Measurements from ENCODE around the gene STAP2. TPM values are rescaled to one million over a fixed set of nuclear protein-coding genes. Genes with fewer than 3 reads are reported as not detected.

The STAP2 gene
- total and polyA plus RNA-seq, 12 donors = 0.56 to 9.1 (median 2.1) TPM

GRCh38 chr19:4313847-4314490 lies 24.7 kb downstream of the STAP2 start:
- WGBS, 2 donors = 41 to 57% methylated on average over 12 of the region's 12 CpGs
- no peaks in the 10 kb centered on the region for H3K9me3 ChIP-seq
- H3K4me1 ChIP-seq = peaks cover 0 to 13% (median 0%) of the 10 kb centered on the region in 9 donors
- H3K4me3 ChIP-seq = peak overlapping the region in 2 of 10 donors; percentile 10 to 14
- intact Hi-C loops (cut with DNase I) = no loop called here
- H3K27ac ChIP-seq = peak overlapping the region in 1 of 10 donors; percentile 50
- H3K36me3 ChIP-seq = no peaks in the 10 kb centered on the region
- H3K27me3 ChIP-seq = peaks cover 0 to 21% (median 0%) of the 10 kb centered on the region in 7 donors
- ATAC-seq (peak in 2 of 8 donors; percentile 19 to 31), DNase-seq (no peak)
- no peak for TF ChIP-seq CTCF (IDR thresholded peaks at IDR 0.05)

DNA sequence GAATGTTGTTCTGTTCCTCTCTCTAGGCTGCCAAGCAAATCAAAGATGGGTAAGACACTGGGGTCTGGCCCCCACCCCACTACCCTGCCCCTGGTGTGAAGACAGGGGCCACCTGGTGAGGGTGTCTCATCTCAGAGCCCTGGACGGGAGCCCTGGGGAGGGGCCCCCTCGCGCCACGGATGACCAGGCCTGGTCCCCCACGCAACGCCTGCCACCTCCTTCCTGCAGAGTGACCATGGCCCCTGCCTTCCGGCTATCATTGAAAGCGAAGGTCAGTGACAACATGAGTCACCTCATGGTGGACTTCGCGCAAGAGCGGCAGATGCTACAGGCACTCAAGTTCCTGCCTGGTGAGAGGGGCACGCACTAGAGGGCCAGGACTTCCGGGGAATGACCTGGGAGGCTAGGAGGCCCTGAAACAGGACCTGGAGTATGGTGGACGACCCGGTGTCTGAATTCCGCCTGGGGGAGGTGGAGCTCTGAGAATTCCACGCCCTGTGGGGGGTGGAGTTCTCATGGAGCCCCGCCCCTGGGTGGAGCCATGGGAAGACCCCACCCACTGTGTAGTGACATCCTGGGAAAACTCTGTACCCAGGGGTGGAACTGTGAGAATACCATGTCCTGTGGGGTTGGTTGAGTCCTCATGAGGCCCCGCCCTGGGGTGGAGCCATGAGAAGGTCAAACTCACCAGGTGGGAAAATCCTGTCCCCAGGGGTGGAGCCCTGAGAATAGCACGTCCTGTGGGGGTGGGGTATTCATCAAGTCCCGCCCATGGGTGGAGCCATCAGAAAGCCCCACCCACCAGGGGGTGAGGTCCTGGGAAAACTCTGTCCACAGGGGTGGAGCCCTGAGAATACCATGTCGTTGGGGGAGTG lies 28.1 kb downstream of the STAP2 start:
- no peaks in the 10 kb centered on the region for H3K9me3 ChIP-seq
- ATAC-seq (peak in 2 of 8 donors; percentile 13 to 38), DNase-seq (no peak)
- no peaks in the 10 kb centered on the region for H3K36me3 ChIP-seq
- WGBS, 2 donors = 87 to 90% methylated on average over 22 of the region's 22 CpGs
- no peak overlapping the region for H3K4me3 ChIP-seq
- no peak overlapping the region for H3K27ac ChIP-seq
- peaks cover 0 to 6% (median 3%) of the 10 kb centered on the region in 7 donors for H3K27me3 ChIP-seq
- intact Hi-C loops (cut with DNase I) = no loop called here
- peaks cover 0 to 13% (median 0%) of the 10 kb centered on the region in 9 donors for H3K4me1 ChIP-seq
- no peak for TF ChIP-seq CTCF (IDR thresholded peaks at IDR 0.05)

DNA sequence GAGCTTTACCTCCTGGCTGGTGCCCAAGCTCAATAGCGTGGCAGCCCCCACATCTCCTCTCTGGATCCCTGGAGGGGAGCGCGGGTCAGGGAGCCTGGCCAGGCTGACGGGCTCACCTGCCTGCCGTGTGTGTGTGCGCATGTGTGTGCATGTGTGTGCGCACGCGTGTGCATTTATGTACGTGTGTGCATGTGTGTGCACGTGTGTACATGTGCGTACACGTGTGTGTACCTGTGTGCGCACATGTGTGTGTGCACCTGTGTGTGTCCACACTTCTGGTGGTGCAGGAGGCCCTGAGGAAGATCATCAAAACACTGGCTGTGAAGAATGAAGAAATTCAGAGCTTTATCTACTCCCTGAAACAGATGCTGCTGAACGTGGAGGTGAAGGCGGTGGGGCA lies 33.0 kb downstream of the STAP2 start:
- no peak overlapping the region for H3K27ac ChIP-seq
- no peak for DNase-seq
- H3K4me1 ChIP-seq = peaks cover 0 to 6% (median 0%) of the 10 kb centered on the region in 9 donors
- 82% methylated on average over 16 of the region's 16 CpGs for WGBS, 2 donors
- H3K4me3 ChIP-seq = no peak overlapping the region
- no peak for TF ChIP-seq CTCF (IDR thresholded peaks at IDR 0.05)
- no peaks in the 10 kb centered on the region for H3K9me3 ChIP-seq
- peaks cover 0 to 30% (median 23%) of the 10 kb centered on the region in 7 donors for H3K27me3 ChIP-seq
- no peaks in the 10 kb centered on the region for H3K36me3 ChIP-seq
- intact Hi-C loops (cut with DNase I) = no loop called here
- ATAC-seq = no peak

GRCh38 chr19:4305257-4305612 lies 33.4 kb downstream of the STAP2 start:
- ATAC-seq = no peak
- 67 to 71% methylated on average over 7 of the region's 7 CpGs for WGBS, 2 donors
- no peaks in the 10 kb centered on the region for H3K36me3 ChIP-seq
- peaks cover 0 to 6% (median 0%) of the 10 kb centered on the region in 9 donors for H3K4me1 ChIP-seq
- no peak overlapping the region for H3K4me3 ChIP-seq
- no peak overlapping the region for H3K27ac ChIP-seq
- H3K27me3 ChIP-seq = peaks cover 0 to 30% (median 23%) of the 10 kb centered on the region in 7 donors
- no peak for DNase-seq
- H3K9me3 ChIP-seq = no peaks in the 10 kb centered on the region
- no peak for TF ChIP-seq CTCF (IDR thresholded peaks at IDR 0.05)
- intact Hi-C loops (cut with DNase I) = no loop called here

All from heart right ventricle (tissue), 16 donors.